ENCODE measurements around the gene SECISBP2.

The SECISBP2 gene

DNA sequence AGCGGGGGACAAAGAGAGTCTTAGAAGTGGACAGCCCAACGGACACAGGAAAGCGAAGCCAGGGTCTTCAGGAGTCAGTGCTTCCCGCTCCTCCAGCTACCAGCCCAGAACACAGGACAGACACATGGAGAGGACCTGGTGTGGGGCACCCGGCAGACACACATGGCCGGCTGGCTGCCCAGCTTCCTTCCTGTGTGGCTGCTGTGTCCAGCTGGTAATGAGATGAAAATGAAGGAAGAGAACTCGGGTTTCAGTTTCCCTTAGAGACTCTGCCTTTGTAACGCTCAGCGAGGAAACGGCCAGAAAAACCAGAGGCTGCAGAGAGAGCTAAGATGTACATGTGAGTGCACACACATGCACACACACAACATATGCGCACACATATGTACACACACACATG lies 87.5 kb downstream of the SECISBP2 start:
- no peak for DNase-seq (ENCODE audit: low read depth in 2 of 2)

- DNase-seq (ENCODE audit: low read depth in 2 of 2) = no peak
Measured at GRCh38 chr9:89407070-89407469, 88.8 kb downstream of the SECISBP2 start.

DNA sequence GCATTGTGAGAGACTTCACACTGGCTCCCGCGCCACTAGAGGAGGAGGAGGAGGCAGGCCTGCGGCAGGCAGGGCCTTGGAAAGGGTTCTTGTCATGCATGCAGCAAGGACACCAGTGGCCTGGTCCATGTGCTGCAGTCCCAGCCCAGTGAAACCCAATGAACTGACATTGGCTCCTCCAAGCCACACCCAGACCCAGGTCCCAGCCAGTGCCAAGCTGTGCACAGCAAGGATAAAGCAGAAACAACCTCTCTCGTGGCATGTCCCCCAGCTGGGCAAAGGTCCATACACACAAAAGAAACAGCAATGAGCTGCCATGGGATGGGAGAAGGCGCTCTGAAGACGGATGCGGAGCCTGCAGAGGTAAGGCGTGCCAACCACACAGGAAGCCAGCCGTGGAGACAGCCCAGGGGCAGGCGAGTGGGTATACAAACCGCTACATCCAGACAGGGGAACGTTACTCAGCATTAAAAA lies 90.4 kb downstream of the SECISBP2 start:
- DNase-seq (ENCODE audit: low read depth in 2 of 2) = peak in 1 of 2 experiments; percentile 49
